ENCODE results near the gene C16orf86. TPM values are rescaled to one million over a fixed set of nuclear protein-coding genes. Genes with fewer than 3 reads are reported as not detected.
A peak's percentile ranks its signal among the peaks of the same experiment; 100 is the strongest.

The C16orf86 gene
- total and polyA plus RNA-seq, 8 donors: 3.2 to 83.0 (median 3.5) TPM; not detected in 3

DNA sequence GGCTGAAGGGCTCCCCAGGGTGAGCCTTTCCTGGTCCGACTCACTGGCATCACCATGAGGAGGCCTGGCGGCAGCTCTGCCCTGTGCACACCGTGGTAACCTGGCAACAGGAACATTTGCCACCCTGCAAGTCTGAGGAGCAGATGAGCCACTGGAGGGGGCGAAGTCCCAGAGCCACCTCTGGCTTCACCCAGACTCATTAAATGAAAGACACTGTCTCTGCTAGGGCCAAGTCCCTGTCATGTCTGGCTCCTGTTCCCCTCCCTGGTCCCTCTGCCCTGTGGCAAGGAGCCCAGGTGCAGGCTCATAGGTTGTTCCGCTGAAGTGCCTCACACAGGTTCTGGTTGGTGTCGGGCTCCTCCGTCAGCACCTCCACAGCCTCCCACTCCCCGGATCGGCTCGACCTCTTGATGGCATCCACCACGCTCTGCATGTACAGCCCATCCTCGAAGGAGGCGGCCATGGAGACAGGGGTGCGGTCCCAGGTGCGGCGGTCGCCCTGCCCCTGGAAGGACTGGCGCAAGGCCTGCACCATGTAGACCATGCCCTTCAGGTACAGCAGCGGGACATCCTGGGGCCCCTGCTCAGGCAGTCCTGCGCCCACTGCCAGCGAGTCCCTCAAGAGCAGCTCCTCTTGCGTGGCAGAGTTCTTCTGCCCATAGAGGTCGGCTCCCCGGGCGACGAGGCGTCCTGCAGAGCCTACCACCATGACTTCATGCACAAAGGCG, 8.4 kb downstream of the C16orf86 start:
- Histone ChIP-seq H3K36me3 (peaks cover 0 to 17% (median 10%) of the 10 kb centered on the region in 4 donors), H3K27me3 (no peaks in the 10 kb centered on the region), H3K27ac (peak overlapping the region in 4 of 5 donors; percentile 71 to 86 (median 77)), H3K9me3 (no peaks in the 10 kb centered on the region), H3K4me1 (peaks cover 21 to 38% (median 30%) of the 10 kb centered on the region in 4 donors), H3K4me3 (no peak overlapping the region)
- WGBS, 5 donors: 94 to 96% (median 94%) methylated on average over 23 to 28 of the region's 28 CpGs
- intact Hi-C loops (cut with DNase I; ENCODE audit: low total_unique reads): no loop called here
- TF ChIP-seq POLR2A (IDR thresholded peaks at IDR 0.05): no peak
- TF ChIP-seq EP300 (IDR thresholded peaks at IDR 0.05): no peak
- no peak for TF ChIP-seq POLR2AphosphoS5 (IDR thresholded peaks at IDR 0.05)
- no peak for TF ChIP-seq CTCF (IDR thresholded peaks at IDR 0.05)
- DNase-seq: no peak

- no peak for DNase-seq
- peaks cover 4 to 23% (median 12%) of the 10 kb centered on the region in 4 donors for H3K36me3 ChIP-seq
- peaks cover 21 to 38% (median 30%) of the 10 kb centered on the region in 4 donors for H3K4me1 ChIP-seq
- peak overlapping the region in 1 of 5 donors; percentile 76 for H3K27ac ChIP-seq
- 95 to 97% (median 96%) methylated on average over 10 to 17 of the region's 17 CpGs for WGBS, 5 donors
- no peaks in the 10 kb centered on the region for H3K27me3 ChIP-seq
- intact Hi-C loops (cut with DNase I; ENCODE audit: low total_unique reads): no loop called here
- H3K9me3 ChIP-seq: no peaks in the 10 kb centered on the region
- no peak overlapping the region for H3K4me3 ChIP-seq
- TF ChIP-seq POLR2A (IDR thresholded peaks at IDR 0.05) (no peak), EP300 (IDR thresholded peaks at IDR 0.05) (no peak), CTCF (IDR thresholded peaks at IDR 0.05) (no peak), POLR2AphosphoS5 (IDR thresholded peaks at IDR 0.05) (no peak)
Measured at GRCh38 chr16:67675579-67675935, 8.9 kb downstream of the C16orf86 start.

- peak overlapping the region in 1 of 5 donors; percentile 23 for H3K27ac ChIP-seq
- H3K36me3 ChIP-seq: peaks cover 4 to 27% (median 14%) of the 10 kb centered on the region in 4 donors
- intact Hi-C loops (cut with DNase I; ENCODE audit: low total_unique reads): no loop called here
- no peak overlapping the region for H3K4me3 ChIP-seq
- peaks cover 21 to 38% (median 30%) of the 10 kb centered on the region in 4 donors for H3K4me1 ChIP-seq
- TF ChIP-seq POLR2A (IDR thresholded peaks at IDR 0.05): no peak
- no peak for TF ChIP-seq POLR2AphosphoS5 (IDR thresholded peaks at IDR 0.05)
- TF ChIP-seq EP300 (IDR thresholded peaks at IDR 0.05): no peak
- TF ChIP-seq CTCF (IDR thresholded peaks at IDR 0.05): no peak
- DNase-seq: no peak
- 96 to 100% (median 98%) methylated on average over 7 of the region's 7 CpGs for whole genome bisulfite sequencing, 5 donors
- H3K27me3 ChIP-seq: no peaks in the 10 kb centered on the region
- H3K9me3 ChIP-seq: no peaks in the 10 kb centered on the region
Measured at GRCh38 chr16:67675999-67676398, 9.4 kb downstream of the C16orf86 start.

GRCh38 chr16:67676516-67676915, 9.9 kb downstream of the C16orf86 start:
- TF ChIP-seq EP300 (IDR thresholded peaks at IDR 0.05): no peak
- TF ChIP-seq POLR2A (IDR thresholded peaks at IDR 0.05): no peak
- TF ChIP-seq CTCF (IDR thresholded peaks at IDR 0.05): no peak
- DNase-seq: no peak
- intact Hi-C loops (cut with DNase I; ENCODE audit: low total_unique reads): no loop called here
- H3K36me3 ChIP-seq: peaks cover 4 to 32% (median 16%) of the 10 kb centered on the region in 4 donors
- H3K9me3 ChIP-seq: no peaks in the 10 kb centered on the region
- H3K4me1 ChIP-seq: peaks cover 21 to 38% (median 30%) of the 10 kb centered on the region in 4 donors
- 45 to 60% (median 54%) methylated on average over 4 of the region's 4 CpGs for WGBS, 5 donors
- peak overlapping the region in 1 of 5 donors; percentile 23 for H3K27ac ChIP-seq
- H3K27me3 ChIP-seq: no peaks in the 10 kb centered on the region
- H3K4me3 ChIP-seq: no peak overlapping the region

All from stomach (tissue), 9 donors.